ENCODE measurements around the gene PBX4. TPM values are rescaled to one million over a fixed set of nuclear protein-coding genes. Genes with fewer than 3 reads are reported as not detected.

The PBX4 gene
- total RNA-seq, 1 donor from 2014 or later, result 21.8 TPM

GRCh38 chr19:19544954-19545591, 73.4 kb downstream of the PBX4 start:
- DNase-seq (no peak), ATAC-seq (ENCODE audit: low read depth) (no peak)
- H3K4me1 Mint-ChIP-seq, result peaks cover 12% of the 10 kb centered on the region
- POLR2A ChIA-PET, result no interaction called here
- peaks cover 15% of the 10 kb centered on the region for H3K27me3 Mint-ChIP-seq
- no peak overlapping the region for H3K27ac Mint-ChIP-seq
- TF ChIP-seq CTCF (IDR thresholded peaks at IDR 0.05), result no peak
- H3K36me3 Mint-ChIP-seq (ENCODE audit: low read depth), result no peaks in the 10 kb centered on the region
- CTCF ChIA-PET, result no interaction called here
- intact Hi-C loops (cut with micrococcal nuclease), result loop anchor here (5.0 kb wide), 1 partner anchor 52 kb away; no protein-coding TSS in a partner anchor
- no peak overlapping the region for H3K4me3 Mint-ChIP-seq
- H3K9me3 Mint-ChIP-seq, result no peaks in the 10 kb centered on the region

- TF ChIP-seq CTCF (IDR thresholded peaks at IDR 0.05), result no peak
- H3K9me3 Mint-ChIP-seq, result no peaks in the 10 kb centered on the region
- intact Hi-C loops (cut with micrococcal nuclease), result loop anchor here (5.0 kb wide), 1 partner anchor 53 kb away; no protein-coding TSS in a partner anchor
- no peak overlapping the region for H3K27ac Mint-ChIP-seq
- CTCF ChIA-PET, result no interaction called here
- no peaks in the 10 kb centered on the region for H3K36me3 Mint-ChIP-seq (ENCODE audit: low read depth)
- ATAC-seq (ENCODE audit: low read depth) (no peak), DNase-seq (no peak)
- H3K4me1 Mint-ChIP-seq, result peaks cover 12% of the 10 kb centered on the region
- H3K27me3 Mint-ChIP-seq, result peaks cover 15% of the 10 kb centered on the region
- no peak overlapping the region for H3K4me3 Mint-ChIP-seq
- POLR2A ChIA-PET, result no interaction called here
Observed at GRCh38 chr19:19544257-19544953, 74.1 kb downstream of the PBX4 start.

- no peak overlapping the region for H3K27ac Mint-ChIP-seq
- DNase-seq, result no peak
- H3K4me1 Mint-ChIP-seq, result peaks cover 19% of the 10 kb centered on the region
- H3K4me3 Mint-ChIP-seq, result no peak overlapping the region
- H3K36me3 Mint-ChIP-seq (ENCODE audit: low read depth), result no peaks in the 10 kb centered on the region
- H3K9me3 Mint-ChIP-seq, result no peaks in the 10 kb centered on the region
- no peak for ATAC-seq (ENCODE audit: low read depth)
- ChIA-PET POLR2A (no interaction called here), CTCF (interaction anchor here (1.6 kb wide), 1 partner anchor 11 kb away, joined by 5 read pairs; no protein-coding TSS in a partner anchor)
- intact Hi-C loops (cut with micrococcal nuclease), result loop anchor here (5.0 kb wide), 1 partner anchor 54 kb away; no protein-coding TSS in a partner anchor
- TF ChIP-seq CTCF (IDR thresholded peaks at IDR 0.05), result no peak
- H3K27me3 Mint-ChIP-seq, result peaks cover 15% of the 10 kb centered on the region
Observed at GRCh38 chr19:19543640-19544039, 74.8 kb downstream of the PBX4 start.

GRCh38 chr19:19543101-19543500, 75.4 kb downstream of the PBX4 start:
- Mint-ChIP-seq H3K4me1 (peaks cover 22% of the 10 kb centered on the region), H3K9me3 (no peaks in the 10 kb centered on the region), H3K27me3 (peaks cover 17% of the 10 kb centered on the region), H3K36me3 (ENCODE audit: low read depth) (no peaks in the 10 kb centered on the region), H3K27ac (no peak overlapping the region), H3K4me3 (no peak overlapping the region)
- CTCF ChIA-PET, result interaction anchor here (0.6 to 1.6 kb wide), 2 partner anchors 11 to 250 kb away, joined by 3 to 5 read pairs; no protein-coding TSS in a partner anchor
- TF ChIP-seq CTCF (IDR thresholded peaks at IDR 0.05), result no peak
- intact Hi-C loops (cut with micrococcal nuclease), result loop anchor here (5.0 kb wide), 1 partner anchor 54 kb away; no protein-coding TSS in a partner anchor
- POLR2A ChIA-PET, result no interaction called here
- ATAC-seq (ENCODE audit: low read depth) (no peak), DNase-seq (no peak)

- no peak for ATAC-seq (ENCODE audit: low read depth)
- H3K4me3 Mint-ChIP-seq, result no peak overlapping the region
- H3K36me3 Mint-ChIP-seq (ENCODE audit: low read depth), result no peaks in the 10 kb centered on the region
- no peak for DNase-seq
- intact Hi-C loops (cut with micrococcal nuclease), result loop anchor here (5.0 kb wide), 1 partner anchor 55 kb away; no protein-coding TSS in a partner anchor
- peaks cover 20% of the 10 kb centered on the region for H3K27me3 Mint-ChIP-seq
- TF ChIP-seq CTCF (IDR thresholded peaks at IDR 0.05), result no peak
- H3K4me1 Mint-ChIP-seq, result peaks cover 25% of the 10 kb centered on the region
- H3K27ac Mint-ChIP-seq, result no peak overlapping the region
- POLR2A ChIA-PET, result no interaction called here
- CTCF ChIA-PET, result interaction anchor here (1.6 kb wide), 1 partner anchor 10 kb away, joined by 5 read pairs; no protein-coding TSS in a partner anchor
- no peaks in the 10 kb centered on the region for H3K9me3 Mint-ChIP-seq
Observed at GRCh38 chr19:19542507-19542906, 76.0 kb downstream of the PBX4 start.
